HUDEP-2 (cell line): ENCODE data around the gene ACOX3.

Experiments
- DNase-seq, 76 experiments: peaks; one replicate each; lab custom pipeline; 2025; ENCODE audit not compliant: unreplicated experiment in 76 of 76; lab: John Stamatoyannopoulos, UW

The ACOX3 gene

DNA sequence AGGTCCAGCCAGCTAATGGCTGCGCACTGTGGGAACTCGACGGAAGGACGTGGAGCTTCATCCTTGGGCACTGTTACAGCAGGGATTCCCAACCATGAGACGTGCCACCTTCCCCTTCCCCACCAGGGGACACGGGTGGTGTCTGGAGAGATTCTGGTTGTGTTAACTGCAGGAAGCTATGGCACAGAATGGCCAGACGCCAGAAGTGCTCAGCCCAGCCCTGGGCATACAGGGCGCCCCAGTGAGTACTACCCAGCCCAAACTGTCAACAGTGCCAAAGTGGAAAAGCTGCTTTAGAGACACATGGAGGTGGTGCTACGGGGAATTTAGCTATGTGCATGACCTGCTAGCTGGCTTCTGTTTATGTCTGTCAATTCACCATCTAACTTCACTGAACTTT, 32.8 kb downstream of the ACOX3 start:
- DNase-seq, result no peak

DNA sequence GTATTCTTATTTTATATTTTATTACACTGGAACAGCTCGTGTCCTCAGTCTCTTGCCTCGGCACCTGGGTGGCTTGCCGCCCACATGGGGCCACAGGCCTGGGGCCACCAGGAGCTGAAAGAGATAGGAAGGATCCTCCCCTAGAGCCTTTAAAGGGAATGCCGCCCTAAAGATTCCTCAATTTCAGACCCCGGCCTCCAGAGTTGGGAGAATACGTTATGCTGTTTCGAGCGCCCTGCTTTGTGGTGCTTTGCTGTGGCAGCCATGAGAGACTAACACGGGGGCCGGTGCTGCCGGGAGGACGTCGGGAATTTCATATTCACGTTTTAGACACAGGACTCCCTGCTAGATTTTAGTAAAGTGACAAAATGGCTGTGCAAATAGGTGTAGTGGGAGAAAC, 33.2 kb downstream of the ACOX3 start:
- no peak for DNase-seq

DNA sequence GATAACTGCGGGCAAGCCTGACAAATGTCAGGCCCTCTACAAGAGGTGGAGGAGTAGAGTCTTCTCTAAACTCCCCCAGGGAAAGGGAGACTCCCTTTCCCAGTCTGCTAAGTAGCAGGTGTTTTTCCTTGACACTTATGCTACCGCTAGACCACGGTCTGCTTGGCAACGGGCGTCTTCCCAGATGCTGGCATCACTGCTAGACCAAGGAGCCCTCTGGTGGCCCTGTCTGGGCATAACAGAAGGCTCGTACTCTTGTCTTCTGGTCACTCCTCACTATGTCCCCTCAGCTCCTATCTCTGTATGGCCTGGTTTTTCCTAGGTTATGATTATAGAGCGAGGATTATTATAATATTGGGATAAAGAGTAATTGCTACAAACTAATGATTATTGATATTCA, 33.6 kb downstream of the ACOX3 start:
- peak in 30 of 76 experiments; percentile 3 to 52 (median 16) for DNase-seq

DNA sequence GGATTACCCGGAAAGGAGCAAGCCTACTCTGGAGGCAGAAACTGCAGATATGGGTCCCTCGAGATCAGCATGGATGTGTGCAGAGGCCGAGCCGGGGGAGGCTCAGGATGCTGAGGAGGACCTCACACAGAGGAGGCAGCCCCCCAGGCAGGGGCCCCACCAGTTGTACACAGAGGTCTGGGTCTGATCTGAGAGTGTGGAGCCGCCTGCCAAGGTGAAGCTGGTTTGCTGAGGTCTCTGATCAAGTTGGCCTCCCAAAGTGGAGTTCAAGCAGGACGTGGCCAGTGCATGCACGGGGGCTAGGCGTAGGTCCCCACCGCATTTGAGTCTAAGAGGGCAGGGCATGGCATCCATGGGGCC, 35.0 kb downstream of the ACOX3 start:
- no peak for DNase-seq

DNA sequence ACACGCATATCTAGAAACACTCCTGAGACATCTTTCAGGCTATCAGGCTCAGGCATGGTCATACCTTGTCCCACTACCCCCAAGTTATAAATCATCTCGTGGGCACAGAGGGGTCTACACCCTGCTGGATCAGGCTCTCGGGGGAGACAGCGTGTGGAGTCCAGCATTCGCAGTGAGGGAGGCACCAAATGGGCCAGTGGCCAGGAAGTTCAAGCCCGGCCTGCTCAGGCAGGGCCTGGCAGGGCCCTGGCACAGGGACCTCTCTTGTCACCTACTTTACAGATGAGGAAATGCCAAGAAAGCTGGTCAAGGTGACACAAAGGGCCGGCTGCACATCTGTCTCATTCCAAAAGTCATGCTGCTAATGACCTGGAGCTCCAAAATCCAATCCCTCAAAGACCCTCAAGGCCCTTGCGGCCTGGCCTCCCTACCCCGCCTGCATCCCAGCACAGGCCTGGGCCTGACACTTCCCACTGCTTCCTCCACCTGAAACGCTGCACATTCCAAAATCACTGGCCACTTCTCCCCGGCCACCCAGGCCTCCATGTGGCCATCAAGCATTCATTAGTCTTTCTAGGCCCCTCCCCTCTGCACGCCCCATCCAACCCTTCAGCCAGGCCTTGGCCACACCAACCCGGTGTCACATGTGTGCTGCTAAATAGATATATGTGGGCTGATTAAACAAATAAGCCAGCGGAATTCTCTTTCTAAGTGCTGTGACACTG, 35.6 kb downstream of the ACOX3 start:
- no peak for DNase-seq

DNA sequence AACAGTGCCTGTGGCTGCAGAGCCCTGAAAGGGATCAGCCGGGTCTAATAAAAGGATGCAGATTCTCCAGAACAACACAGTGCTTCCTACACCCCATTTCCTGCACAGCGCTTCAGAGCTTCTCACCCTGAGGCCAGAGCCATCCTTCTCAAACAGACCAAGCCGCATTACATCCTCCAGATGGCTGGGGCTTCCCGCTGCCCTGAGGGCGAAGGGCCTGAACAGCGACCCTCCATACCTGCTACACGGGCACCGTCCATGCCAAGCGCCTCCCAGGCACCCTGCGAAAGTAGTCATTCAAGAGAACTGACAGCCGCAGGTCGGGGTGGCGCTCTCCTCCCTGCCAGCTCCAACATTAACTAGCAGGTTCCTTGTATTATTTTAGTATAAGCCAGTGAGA, 36.5 kb downstream of the ACOX3 start:
- no peak for DNase-seq

DNA sequence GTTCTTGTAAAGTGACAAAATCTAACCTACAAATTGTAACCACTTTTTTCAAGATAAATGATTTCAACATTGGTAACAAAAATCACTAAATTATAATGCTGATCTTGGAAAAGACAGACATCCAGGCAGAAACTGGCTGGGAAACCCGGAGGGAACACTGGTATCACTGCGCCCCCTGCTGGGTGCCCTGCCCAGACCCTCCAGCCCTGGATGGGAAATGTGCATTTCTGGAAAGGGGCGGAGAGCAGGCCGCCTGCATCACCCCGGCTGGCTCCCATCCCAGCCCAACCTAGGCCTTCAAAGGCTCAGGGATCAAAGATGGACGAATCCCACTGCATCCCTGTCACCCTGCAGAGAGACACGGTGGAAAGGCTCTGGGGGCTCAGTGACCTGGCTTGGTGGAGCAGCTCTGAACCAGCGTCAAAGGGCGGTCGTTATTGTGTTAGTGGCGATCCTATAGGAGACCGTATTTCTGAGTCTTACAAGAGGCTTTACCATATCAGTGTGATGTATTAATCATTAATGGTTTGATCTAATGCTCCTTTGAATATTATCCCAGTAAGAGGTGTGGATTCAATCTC, 37.3 kb downstream of the ACOX3 start:
- peak in 58 of 76 experiments; percentile 1 to 67 (median 36) for DNase-seq

DNA sequence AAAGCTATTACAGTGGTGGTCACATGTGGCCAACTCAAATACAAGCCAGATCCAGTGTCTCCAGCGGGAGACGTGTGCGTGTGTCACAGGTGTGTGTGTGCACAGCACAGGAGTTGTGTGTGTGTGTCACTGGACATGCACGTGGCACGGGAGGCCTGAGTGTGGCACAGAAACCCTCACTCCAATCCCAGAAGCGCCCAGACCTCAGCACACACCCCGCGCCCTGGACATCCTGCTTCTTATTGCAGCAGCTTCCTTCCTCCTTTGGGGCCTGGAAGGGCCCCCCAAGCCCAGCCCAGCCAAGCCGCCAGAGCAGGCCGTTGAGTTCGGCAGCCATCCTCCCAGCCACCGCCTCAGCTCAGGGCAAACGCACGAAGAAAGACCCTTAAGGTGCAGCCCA, 37.9 kb downstream of the ACOX3 start:
- DNase-seq, result no peak

DNA sequence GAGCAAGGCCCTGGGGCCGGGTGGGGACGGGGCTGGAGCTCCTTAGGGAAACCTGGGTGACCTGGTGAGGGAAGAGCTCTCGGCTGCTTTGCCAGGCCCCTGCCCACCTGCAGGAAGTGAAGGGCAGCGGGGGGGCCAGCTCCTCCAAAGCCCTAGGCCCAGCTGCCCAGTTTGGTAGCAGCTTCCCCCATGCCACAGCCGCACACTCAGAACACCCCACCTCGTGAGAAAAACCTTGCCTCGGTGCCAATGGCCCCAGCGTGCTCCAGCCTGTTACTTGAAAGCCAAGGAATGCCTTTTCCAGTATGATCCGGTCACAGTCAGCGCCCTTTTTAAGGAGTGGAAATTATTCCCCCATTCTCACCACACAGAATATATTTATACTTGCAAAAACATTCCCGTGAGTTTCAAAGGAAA, 38.3 kb downstream of the ACOX3 start:
- no peak for DNase-seq

DNA sequence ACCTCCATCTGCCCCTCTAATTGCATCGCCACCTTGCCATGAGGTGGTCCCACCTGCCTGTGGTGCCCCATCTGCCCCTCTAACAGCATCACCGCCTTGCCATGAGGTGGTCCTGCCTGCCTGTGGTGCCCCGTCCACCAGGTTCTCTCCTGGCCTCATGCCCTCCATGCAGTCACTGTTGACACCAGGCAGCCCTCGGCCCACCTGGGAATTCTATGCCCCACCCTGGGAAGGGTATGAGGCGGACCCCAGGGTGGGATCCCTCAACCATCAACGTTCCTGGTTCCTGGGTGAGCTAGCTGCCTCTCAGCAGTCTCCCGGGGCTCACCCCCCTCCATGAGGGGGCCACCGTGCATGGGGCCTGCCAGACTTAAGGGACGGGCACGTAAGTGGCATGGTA, 38.9 kb downstream of the ACOX3 start:
- DNase-seq, result no peak

DNA sequence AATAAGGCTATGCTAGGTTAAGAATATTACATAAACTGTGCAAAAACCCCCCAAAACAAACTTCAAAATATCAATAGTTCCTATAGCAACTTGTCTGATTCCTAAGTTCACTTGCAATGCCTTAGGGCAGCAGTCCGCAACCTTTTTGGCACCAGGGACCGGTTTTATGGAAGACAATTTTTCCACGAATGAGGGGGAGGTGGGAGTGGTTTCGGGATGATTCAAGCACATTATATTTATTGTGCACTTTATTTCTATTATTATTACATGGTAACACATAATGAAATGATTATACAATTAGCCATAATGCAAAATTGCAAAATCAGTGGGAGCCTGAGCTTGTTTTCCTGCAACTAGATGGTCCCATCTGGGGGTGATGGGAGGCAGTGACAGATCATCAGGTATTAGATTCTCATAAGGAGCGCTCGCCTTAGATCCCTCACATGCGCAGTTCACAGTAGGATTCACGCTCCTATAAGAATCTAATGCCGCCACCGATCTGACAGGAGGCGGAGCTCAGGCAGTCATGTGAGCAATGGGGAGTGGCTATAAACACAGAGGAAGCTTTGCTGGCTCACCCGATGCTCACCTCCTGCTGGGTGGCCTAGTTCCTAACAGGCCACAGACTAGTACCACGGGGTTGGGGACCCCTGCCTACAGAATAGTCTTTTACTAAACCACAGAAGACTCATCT, 39.7 kb downstream of the ACOX3 start:
- DNase-seq, result no peak

DNA sequence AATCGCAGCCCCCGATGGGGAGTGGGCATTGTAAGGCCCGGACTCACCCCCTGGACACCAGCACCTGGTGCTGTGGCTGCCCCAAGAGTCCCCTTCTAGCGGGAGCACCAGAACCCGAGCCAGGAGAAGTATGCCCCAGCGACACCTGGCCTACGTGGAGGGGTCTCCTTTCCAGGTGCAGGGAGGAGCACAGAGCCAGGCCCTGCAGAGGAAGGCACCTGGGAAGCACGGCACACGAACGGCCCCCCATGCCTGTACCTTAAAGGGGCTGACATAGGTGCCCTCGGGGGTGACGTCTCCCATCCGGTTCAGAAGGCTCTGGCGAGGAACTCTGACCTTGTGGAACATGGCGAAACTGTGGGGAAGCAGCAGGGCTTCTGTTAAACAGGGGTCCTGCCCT, 41.2 kb downstream of the ACOX3 start:
- DNase-seq, result no peak

DNA sequence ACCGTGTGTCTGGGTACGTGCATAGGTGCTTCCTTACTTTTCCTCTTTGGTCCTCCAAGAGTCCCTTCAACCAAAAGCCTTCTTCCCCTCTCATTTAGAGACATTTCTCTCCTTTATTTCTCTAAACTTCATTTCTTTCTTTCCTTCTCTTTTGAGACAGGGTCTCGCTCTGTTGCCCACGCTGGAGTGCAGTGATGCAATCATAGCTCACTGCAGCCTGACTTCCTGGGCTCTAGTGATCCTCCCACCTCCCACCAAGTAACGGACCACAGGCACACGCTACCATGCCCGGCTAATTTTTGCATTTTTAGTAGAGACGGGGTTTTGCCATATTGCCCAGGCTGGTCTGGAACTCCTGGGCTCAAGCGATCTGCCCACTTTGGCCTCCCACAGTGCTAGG, 42.2 kb downstream of the ACOX3 start:
- DNase-seq, result no peak

DNA sequence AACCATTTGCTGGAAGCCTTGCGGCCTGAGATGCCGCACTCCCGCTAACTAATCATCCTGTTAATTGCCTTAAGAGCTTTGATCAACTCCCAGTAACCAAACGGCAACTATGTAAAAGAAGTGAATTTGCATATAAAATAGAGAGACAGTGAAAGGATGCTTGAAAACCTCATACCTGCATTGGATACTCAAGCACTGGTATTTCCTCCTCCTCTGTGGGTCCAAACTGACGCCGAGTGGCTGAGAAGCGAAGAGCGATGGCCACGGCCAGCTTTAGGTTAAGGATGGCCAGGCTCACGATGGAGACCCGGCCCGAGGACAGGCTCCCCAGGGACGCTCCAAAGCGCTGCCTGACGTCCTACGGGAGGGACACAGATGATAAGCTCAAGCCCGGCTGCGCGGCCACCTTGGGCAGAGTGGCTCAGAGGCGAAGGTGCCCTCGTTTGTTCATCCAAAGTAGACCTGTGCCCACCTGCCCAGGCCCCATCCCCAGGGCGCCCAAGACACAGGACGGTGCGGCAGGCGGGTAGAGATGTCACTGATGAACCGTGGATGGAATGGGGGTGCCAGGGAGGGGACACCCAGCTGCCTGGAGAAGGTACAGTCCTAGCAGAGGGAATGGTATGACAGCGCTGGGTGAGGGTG, 43.6 kb downstream of the ACOX3 start:
- DNase-seq, result no peak

DNA sequence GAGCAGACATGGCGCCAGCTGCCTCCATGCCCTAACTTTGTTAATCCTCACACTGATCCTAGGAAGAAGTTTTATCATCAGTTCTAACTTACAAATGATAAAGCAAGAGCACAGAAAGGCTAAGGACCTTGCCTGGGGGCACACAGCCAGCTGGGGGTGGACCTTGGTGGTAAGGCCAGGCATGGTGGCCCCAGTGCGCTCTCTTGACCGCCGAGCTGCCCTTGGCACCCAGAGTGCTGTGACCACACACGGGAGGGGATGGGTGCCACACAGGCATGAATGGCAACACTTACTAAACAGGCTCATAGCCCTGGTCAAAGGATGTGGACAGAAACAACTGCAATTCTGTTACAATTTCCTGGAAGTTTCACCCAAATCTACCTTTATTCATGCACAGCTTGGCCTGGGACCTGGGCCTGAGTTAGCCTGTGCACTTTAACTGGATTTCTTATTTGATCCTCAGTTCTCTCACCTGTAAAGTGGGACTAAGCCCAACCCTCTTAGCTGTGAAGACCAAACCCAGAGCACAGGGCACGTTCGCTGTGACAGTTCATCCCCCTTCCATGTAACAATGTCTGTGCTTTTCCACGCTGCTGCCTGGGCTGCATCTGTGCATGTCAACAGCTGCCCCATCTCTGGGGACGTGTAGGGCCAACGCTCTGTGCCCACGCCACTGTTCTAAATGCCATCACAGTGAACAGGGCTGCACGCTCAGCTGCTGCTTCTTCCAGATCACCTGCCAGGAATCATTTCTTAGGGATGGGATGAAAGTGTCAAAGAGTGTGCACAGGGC, 44.8 kb downstream of the ACOX3 start:
- DNase-seq, result no peak

DNA sequence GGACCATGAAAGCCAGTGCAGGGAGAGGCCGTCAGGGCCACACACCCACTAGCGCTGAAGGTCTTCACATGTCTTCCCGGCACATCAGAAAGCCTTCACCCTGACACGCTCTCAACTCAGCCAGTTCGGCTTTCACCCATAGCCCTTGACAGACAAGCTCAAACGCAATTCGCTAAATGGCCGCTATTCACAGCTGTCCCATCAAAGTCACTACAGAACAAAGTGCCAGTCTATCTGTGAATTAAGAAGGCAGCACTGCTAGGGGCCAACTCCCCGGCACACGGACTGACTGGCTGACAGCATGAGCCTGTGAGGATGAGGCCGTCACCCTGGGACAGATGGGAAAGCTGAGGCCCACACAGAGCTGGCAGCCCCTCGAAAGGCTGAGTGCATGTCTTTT, 45.7 kb downstream of the ACOX3 start:
- DNase-seq, result no peak

DNA sequence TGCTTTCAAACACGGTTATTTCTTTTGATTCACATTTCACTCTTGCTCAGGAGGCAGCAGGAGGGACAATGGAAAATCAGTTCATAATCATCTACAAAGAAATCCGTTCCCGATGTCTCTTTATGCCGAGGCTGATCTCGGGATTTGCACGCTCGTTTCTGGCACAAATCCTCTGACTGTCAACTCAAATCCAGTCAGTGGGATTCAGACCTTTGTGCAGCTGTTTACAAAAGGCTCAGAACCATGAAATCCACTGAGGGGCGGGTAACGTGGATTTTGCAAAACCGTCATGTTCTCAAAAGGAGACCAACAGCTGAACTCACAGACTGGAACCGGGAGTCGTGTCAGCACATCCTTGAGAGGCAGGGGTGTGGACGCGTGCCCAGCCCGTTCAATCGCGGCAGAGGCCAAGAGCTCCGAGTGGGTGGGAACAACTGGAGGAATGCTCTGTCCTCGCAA, 46.4 kb downstream of the ACOX3 start:
- no peak for DNase-seq

DNA sequence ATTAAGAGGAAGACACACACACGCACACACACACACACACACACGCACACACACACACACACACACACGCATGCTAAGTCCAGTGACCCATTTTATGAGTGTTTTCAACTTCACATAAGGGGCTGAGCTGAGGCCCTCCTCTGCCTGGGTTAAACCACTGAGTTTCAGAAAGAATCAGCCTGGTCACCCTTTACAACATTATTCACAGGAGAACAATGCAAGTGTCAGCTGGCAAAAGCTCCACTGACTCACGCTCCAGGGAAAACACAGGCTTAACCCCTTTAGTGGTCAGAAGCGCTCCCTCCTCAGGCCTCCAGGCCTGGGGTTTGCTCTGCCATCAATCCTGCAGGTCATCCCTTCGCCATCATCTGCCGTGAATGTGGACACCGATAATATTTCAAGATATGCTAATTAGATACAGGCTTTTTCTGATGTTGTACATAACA, 46.9 kb downstream of the ACOX3 start:
- DNase-seq, result no peak

DNA sequence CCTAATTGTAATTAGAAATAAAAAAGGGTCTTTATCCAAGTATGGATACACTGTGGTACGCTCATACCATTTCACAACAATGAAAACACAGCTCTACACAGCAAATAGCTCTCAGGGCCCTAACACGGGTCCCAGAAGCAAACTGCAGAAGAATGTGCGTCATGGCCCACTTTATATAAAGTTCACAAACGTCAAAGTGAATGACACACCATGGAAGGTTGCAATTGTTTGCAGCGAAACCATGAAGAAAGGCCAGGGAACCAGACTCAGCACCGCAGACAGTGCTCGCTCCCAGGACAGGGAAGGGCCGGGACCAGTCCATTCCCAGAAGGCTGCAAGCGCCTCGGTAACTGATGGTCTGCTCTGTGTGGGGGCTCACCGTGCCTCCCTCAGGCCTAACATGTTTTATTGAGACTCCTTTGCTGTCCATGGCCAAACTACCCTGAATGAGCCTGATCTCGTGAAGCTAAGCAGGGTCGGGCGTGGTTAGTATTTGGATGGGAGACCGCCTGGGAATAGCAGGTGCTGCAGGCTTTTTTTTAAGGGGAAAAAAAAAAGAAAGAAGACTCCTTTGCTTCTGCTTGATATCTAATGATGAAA, 47.8 kb downstream of the ACOX3 start:
- DNase-seq, result peak in 3 of 76 experiments; percentile 0 to 15 (median 5)

DNA sequence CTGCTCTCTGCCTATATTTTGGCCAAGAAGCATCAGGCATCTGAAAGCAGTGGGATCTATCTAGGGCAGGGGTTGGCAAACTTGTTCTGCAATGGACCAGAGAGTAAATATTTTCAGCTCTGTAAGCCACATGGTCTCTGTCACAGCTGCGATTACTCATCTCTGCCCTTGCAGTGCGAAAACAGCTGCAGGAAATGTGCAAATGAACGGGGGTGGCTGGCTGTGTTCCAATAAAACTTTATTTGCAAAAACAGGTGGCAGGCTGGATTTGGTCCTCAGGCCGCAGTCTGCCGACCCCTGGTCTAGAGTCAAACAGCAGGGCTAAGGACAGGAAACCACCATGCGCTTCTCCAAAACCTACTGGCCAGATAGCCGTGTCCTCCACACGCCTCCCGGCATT, 48.6 kb downstream of the ACOX3 start:
- no peak for DNase-seq
